Caco-2 (cell line): ENCODE measurements around the gene E2F4. TPM values are rescaled to one million over a fixed set of nuclear protein-coding genes. Genes with fewer than 3 reads are reported as not detected.
A peak's percentile ranks its signal among the peaks of the same experiment; 100 is the strongest.

ENCODE experiments used
- BruUV-seq: library from RNA; stranded (reverse); fragments of 400-500 nt; replicated peaks from 2 replicates; lab custom pipeline; 2021; lab: Mats Ljungman, UMichigan
- CTCF ChIA-PET: fragments of 300-600 bp; sonication (Branson Sonifier 250); formaldehyde crosslinking; loops from one replicate; lab custom pipeline; 2022; ENCODE audit warnings: antibody characterized with exemption; lab: Charles Lee
- POLR2A ChIA-PET: fragments of 300-600 bp; sonication (Branson Sonifier 250); formaldehyde crosslinking; loops from one replicate; lab custom pipeline; 2022; ENCODE audit warnings: antibody characterized with exemption; lab: Charles Lee
- DNase-seq, 2 experiments: peaks; one replicate each; pipeline versions ENCODE4 v3.0.0 to v3.0.0-alpha.2; 2020 to 2022
- H3K27me3 ChIP-seq: replicated peaks from 2 replicates; pipeline ENCODE4 v1.6.0; 2011; ENCODE audit warnings: low read length; ENCODE audit not compliant: control insufficient read depth, insufficient read depth
- H3K36me3 ChIP-seq: 2 replicates; pipeline ENCODE4 v1.5.1; 2011; ENCODE audit warnings: low read length; ENCODE audit not compliant: control insufficient read depth, insufficient read depth
- H3K4me1 ChIP-seq: fragments of 250-450 bp; sonication (Bioruptor Pico); 2 replicates; pipeline ENCODE4 v1.5.1; 2020; ENCODE audit warnings: mild to moderate bottlenecking
- H3K4me3 ChIP-seq: 2 replicates; pipeline ENCODE4 v1.5.1; 2011; ENCODE audit warnings: low read depth, mild to moderate bottlenecking, control low read depth, low read length
- H3K9me3 ChIP-seq: fragments of 250-450 bp; sonication (Bioruptor Pico); 2 replicates; pipeline ENCODE4 v1.5.1; 2020; ENCODE audit warnings: mild to moderate bottlenecking, moderate library complexity
- H3K27ac Mint-ChIP-seq: one replicate; pipeline ENCODE4 v1.8.0; 2022; ENCODE audit warnings: mixed read lengths; ENCODE audit not compliant: unreplicated experiment
- H3K27me3 Mint-ChIP-seq: one replicate; pipeline ENCODE4 v1.8.0; 2022; ENCODE audit warnings: mixed read lengths; ENCODE audit not compliant: insufficient read depth, unreplicated experiment
- H3K36me3 Mint-ChIP-seq: one replicate; pipeline ENCODE4 v1.8.0; 2022; ENCODE audit warnings: mild to moderate bottlenecking, mixed read lengths; ENCODE audit not compliant: insufficient read depth, unreplicated experiment
- H3K4me1 Mint-ChIP-seq: one replicate; pipeline ENCODE4 v1.8.0; 2022; ENCODE audit warnings: low read depth, mixed read lengths; ENCODE audit not compliant: unreplicated experiment
- H3K4me3 Mint-ChIP-seq: one replicate; pipeline ENCODE4 v1.8.0; 2022; ENCODE audit warnings: mild to moderate bottlenecking, moderate library complexity, mixed read lengths; ENCODE audit not compliant: unreplicated experiment
- H3K9me3 Mint-ChIP-seq: one replicate; pipeline ENCODE4 v1.8.0; 2022; ENCODE audit warnings: mixed read lengths; ENCODE audit not compliant: unreplicated experiment
- intact Hi-C: fragments of 100-400 bp; cut with micrococcal nuclease; formaldehyde crosslinking; loops from one replicate; pipeline ENCODE4 v1.10.0; 2022; ENCODE audit not compliant: unreplicated experiment
- total RNA-seq: library from RNA; stranded (reverse); gene quantifications from 2 replicates; pipeline ENCODE4 v1.2.3, GENCODE V29; 2022
- TF ChIP-seq, protein P1 (sequence below), 2 experiments: fragments of 200-600 bp in 1 of 2; IDR thresholded peaks; 1 replicate in 1 of 2; 2 replicates in 1 of 2; pipeline versions ENCODE4 v1.5.1 to v1.8.0; 2011 to 2022; ENCODE audit warnings: antibody characterized with exemption in 1 of 2, control low read depth in 1 of 2, inconsistent platforms in 1 of 2, low read depth in 1 of 2, low read length in 1 of 2, mild to moderate bottlenecking in 1 of 2, moderate library complexity in 1 of 2; ENCODE audit not compliant: insufficient read depth in 1 of 2, severe bottlenecking in 1 of 2, unreplicated experiment in 1 of 2

Gene E2F4
- total RNA-seq, 1 experiment from 2014 or later, result 115 TPM

- H3K36me3 Mint-ChIP-seq, result peaks cover 68% of the 10 kb centered on the region
- peaks cover 13% of the 10 kb centered on the region for H3K36me3 ChIP-seq
- TF ChIP-seq, protein P1, sequence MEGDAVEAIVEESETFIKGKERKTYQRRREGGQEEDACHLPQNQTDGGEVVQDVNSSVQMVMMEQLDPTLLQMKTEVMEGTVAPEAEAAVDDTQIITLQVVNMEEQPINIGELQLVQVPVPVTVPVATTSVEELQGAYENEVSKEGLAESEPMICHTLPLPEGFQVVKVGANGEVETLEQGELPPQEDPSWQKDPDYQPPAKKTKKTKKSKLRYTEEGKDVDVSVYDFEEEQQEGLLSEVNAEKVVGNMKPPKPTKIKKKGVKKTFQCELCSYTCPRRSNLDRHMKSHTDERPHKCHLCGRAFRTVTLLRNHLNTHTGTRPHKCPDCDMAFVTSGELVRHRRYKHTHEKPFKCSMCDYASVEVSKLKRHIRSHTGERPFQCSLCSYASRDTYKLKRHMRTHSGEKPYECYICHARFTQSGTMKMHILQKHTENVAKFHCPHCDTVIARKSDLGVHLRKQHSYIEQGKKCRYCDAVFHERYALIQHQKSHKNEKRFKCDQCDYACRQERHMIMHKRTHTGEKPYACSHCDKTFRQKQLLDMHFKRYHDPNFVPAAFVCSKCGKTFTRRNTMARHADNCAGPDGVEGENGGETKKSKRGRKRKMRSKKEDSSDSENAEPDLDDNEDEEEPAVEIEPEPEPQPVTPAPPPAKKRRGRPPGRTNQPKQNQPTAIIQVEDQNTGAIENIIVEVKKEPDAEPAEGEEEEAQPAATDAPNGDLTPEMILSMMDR (IDR thresholded peaks at IDR 0.05; ENCODE audit: insufficient read depth in 1 of 2, low read depth in 1 of 2, low read length in 1 of 2, severe bottlenecking in 1 of 2, unreplicated experiment in 1 of 2), result no peak
- POLR2A ChIA-PET, result no interaction called here
- H3K4me3 ChIP-seq, result no peak overlapping the region
- intact Hi-C loops, result no loop called here
- DNase-seq, result no peak
- CTCF ChIA-PET, result interaction anchor here (1.0 kb wide), 1 partner anchor 10 kb away, joined by 6 read pairs; no protein-coding TSS in a partner anchor
- H3K27me3 Mint-ChIP-seq, result no peaks in the 10 kb centered on the region
- no peak overlapping the region for H3K27ac Mint-ChIP-seq
- H3K9me3 ChIP-seq, result no peaks in the 10 kb centered on the region
- peaks cover 35% of the 10 kb centered on the region for H3K4me1 ChIP-seq
- no peaks in the 10 kb centered on the region for H3K9me3 Mint-ChIP-seq
- no peak overlapping the region for H3K4me3 Mint-ChIP-seq
- BruUV-seq, result no TSS peak
- H3K4me1 Mint-ChIP-seq, result peaks cover 32% of the 10 kb centered on the region
- no peaks in the 10 kb centered on the region for H3K27me3 ChIP-seq
These were observed 3.7 kb downstream of the E2F4 start for GRCh38 chr16:67195676-67196075.

GRCh38 chr16:67196881-67197280 lies 4.9 kb downstream of the E2F4 start:
- H3K9me3 Mint-ChIP-seq, result no peaks in the 10 kb centered on the region
- TF ChIP-seq, protein P1 (IDR thresholded peaks at IDR 0.05; ENCODE audit: insufficient read depth in 1 of 2, low read depth in 1 of 2, low read length in 1 of 2, severe bottlenecking in 1 of 2, unreplicated experiment in 1 of 2), result no peak
- ChIA-PET POLR2A (no interaction called here), CTCF (interaction anchor here (1.1 to 2.7 kb wide), 3 partner anchors 12 to 301 kb away, joined by 3 to 24 read pairs (median 9); partner anchors contain the start of genes FHOD1 and SLC9A5)
- DNase-seq, result no peak
- H3K4me3 Mint-ChIP-seq, result no peak overlapping the region
- Histone ChIP-seq H3K4me1 (peaks cover 27% of the 10 kb centered on the region), H3K9me3 (no peaks in the 10 kb centered on the region), H3K4me3 (no peak overlapping the region), H3K36me3 (peaks cover 15% of the 10 kb centered on the region), H3K27me3 (no peaks in the 10 kb centered on the region)
- peaks cover 23% of the 10 kb centered on the region for H3K4me1 Mint-ChIP-seq
- BruUV-seq, result no TSS peak
- H3K27ac Mint-ChIP-seq, result peak overlapping the region; percentile 0
- H3K36me3 Mint-ChIP-seq, result peaks cover 69% of the 10 kb centered on the region
- H3K27me3 Mint-ChIP-seq, result no peaks in the 10 kb centered on the region
- intact Hi-C loops, result no loop called here

GRCh38 chr16:67197704-67198103 lies 5.7 kb downstream of the E2F4 start:
- DNase-seq, result peak in 1 of 2 experiments; percentile 39
- H3K27ac Mint-ChIP-seq, result no peak overlapping the region
- H3K9me3 Mint-ChIP-seq, result no peaks in the 10 kb centered on the region
- BruUV-seq, result no TSS peak
- Histone ChIP-seq H3K36me3 (peaks cover 15% of the 10 kb centered on the region), H3K4me3 (no peak overlapping the region), H3K27me3 (no peaks in the 10 kb centered on the region), H3K4me1 (peaks cover 27% of the 10 kb centered on the region), H3K9me3 (no peaks in the 10 kb centered on the region)
- no peaks in the 10 kb centered on the region for H3K27me3 Mint-ChIP-seq
- peaks cover 23% of the 10 kb centered on the region for H3K4me1 Mint-ChIP-seq
- POLR2A ChIA-PET, result interaction anchor here (0.5 to 0.8 kb wide), 2 partner anchors 28 to 71 kb away, joined by 3 read pairs; no protein-coding TSS in a partner anchor
- intact Hi-C loops, result loop anchor here (2.0 kb wide), 1 partner anchor 29 kb away; the partner anchor contains the start of gene TMEM208
- peaks cover 68% of the 10 kb centered on the region for H3K36me3 Mint-ChIP-seq
- CTCF ChIA-PET, result interaction anchor here (0.5 to 2.7 kb wide), 10 partner anchors 11 to 49 kb away, joined by 3 to 24 read pairs (median 6); partner anchors contain the start of genes FHOD1, NOL3, SLC9A5 and TMEM208
- no peak overlapping the region for H3K4me3 Mint-ChIP-seq
- TF ChIP-seq, protein P1 (IDR thresholded peaks at IDR 0.05; ENCODE audit: insufficient read depth in 1 of 2, low read depth in 1 of 2, low read length in 1 of 2, severe bottlenecking in 1 of 2, unreplicated experiment in 1 of 2), result no peak
